Caco-2 (cell line): ENCODE results near the gene PNMA8B. TPM values are rescaled to one million over a fixed set of nuclear protein-coding genes. Genes with fewer than 3 reads are reported as not detected.

Source experiments
- Bru-seq: library from RNA; stranded (reverse); fragments of 400-500 nt; gene quantifications from one replicate; lab custom pipeline; 2021; lab: Mats Ljungman, UMichigan
- BruChase-seq, 2 experiments: library from RNA; stranded (reverse); fragments of 400-500 nt; gene quantifications; one replicate each; lab custom pipeline; 2021; lab: Mats Ljungman, UMichigan
- BruUV-seq: library from RNA; stranded (reverse); fragments of 400-500 nt; replicated peaks from 2 replicates; lab custom pipeline; 2021; lab: Mats Ljungman, UMichigan
- CTCF ChIA-PET: fragments of 300-600 bp; sonication (Branson Sonifier 250); formaldehyde crosslinking; loops from one replicate; lab custom pipeline; 2022; ENCODE audit warnings: antibody characterized with exemption; lab: Charles Lee
- POLR2A ChIA-PET: fragments of 300-600 bp; sonication (Branson Sonifier 250); formaldehyde crosslinking; loops from one replicate; lab custom pipeline; 2022; ENCODE audit warnings: antibody characterized with exemption; lab: Charles Lee
- DNase-seq, 2 experiments: peaks; one replicate each; pipeline versions ENCODE4 v3.0.0 to v3.0.0-alpha.2; 2020 to 2022
- H3K27me3 ChIP-seq: replicated peaks from 2 replicates; pipeline ENCODE4 v1.6.0; 2011; ENCODE audit warnings: low read length; ENCODE audit not compliant: control insufficient read depth, insufficient read depth
- H3K36me3 ChIP-seq: 2 replicates; pipeline ENCODE4 v1.5.1; 2011; ENCODE audit warnings: low read length; ENCODE audit not compliant: control insufficient read depth, insufficient read depth
- H3K4me1 ChIP-seq: fragments of 250-450 bp; sonication (Bioruptor Pico); 2 replicates; pipeline ENCODE4 v1.5.1; 2020; ENCODE audit warnings: mild to moderate bottlenecking
- H3K4me3 ChIP-seq: 2 replicates; pipeline ENCODE4 v1.5.1; 2011; ENCODE audit warnings: low read depth, mild to moderate bottlenecking, control low read depth, low read length
- H3K9me3 ChIP-seq: fragments of 250-450 bp; sonication (Bioruptor Pico); 2 replicates; pipeline ENCODE4 v1.5.1; 2020; ENCODE audit warnings: mild to moderate bottlenecking, moderate library complexity
- H3K27ac Mint-ChIP-seq: one replicate; pipeline ENCODE4 v1.8.0; 2022; ENCODE audit warnings: mixed read lengths; ENCODE audit not compliant: unreplicated experiment
- H3K27me3 Mint-ChIP-seq: one replicate; pipeline ENCODE4 v1.8.0; 2022; ENCODE audit warnings: mixed read lengths; ENCODE audit not compliant: insufficient read depth, unreplicated experiment
- H3K36me3 Mint-ChIP-seq: one replicate; pipeline ENCODE4 v1.8.0; 2022; ENCODE audit warnings: mild to moderate bottlenecking, mixed read lengths; ENCODE audit not compliant: insufficient read depth, unreplicated experiment
- H3K4me1 Mint-ChIP-seq: one replicate; pipeline ENCODE4 v1.8.0; 2022; ENCODE audit warnings: low read depth, mixed read lengths; ENCODE audit not compliant: unreplicated experiment
- H3K4me3 Mint-ChIP-seq: one replicate; pipeline ENCODE4 v1.8.0; 2022; ENCODE audit warnings: mild to moderate bottlenecking, moderate library complexity, mixed read lengths; ENCODE audit not compliant: unreplicated experiment
- H3K9me3 Mint-ChIP-seq: one replicate; pipeline ENCODE4 v1.8.0; 2022; ENCODE audit warnings: mixed read lengths; ENCODE audit not compliant: unreplicated experiment
- CTCF ChIP-seq, 2 experiments: fragments of 200-600 bp in 1 of 2; IDR thresholded peaks; 1 replicate in 1 of 2; 2 replicates in 1 of 2; pipeline versions ENCODE4 v1.5.1 to v1.8.0; 2011 to 2022; ENCODE audit warnings: antibody characterized with exemption in 1 of 2, control low read depth in 1 of 2, inconsistent platforms in 1 of 2, low read depth in 1 of 2, low read length in 1 of 2, mild to moderate bottlenecking in 1 of 2, moderate library complexity in 1 of 2; ENCODE audit not compliant: insufficient read depth in 1 of 2, severe bottlenecking in 1 of 2, unreplicated experiment in 1 of 2
- intact Hi-C: fragments of 100-400 bp; cut with micrococcal nuclease; formaldehyde crosslinking; loops from one replicate; pipeline ENCODE4 v1.10.0; 2022; ENCODE audit not compliant: unreplicated experiment
- long read RNA-seq: library from polyadenylated mRNA; stranded (forward); transcript quantifications from one replicate; pipeline ENCODE4 v2.0.0, GENCODE V29; 2022
- total RNA-seq: library from RNA; stranded (reverse); gene quantifications from 2 replicates; pipeline ENCODE4 v1.2.3, GENCODE V29; 2022

Gene PNMA8B
- total RNA-seq (0.11 TPM in 1 of 2 replicates, not detected in the other), Bru-seq, nascent RNA (percentile 11 among the genes with signal in this experiment), BruChase-seq, experiment 1, labeled RNA remaining after a 2-hour chase (not detected), BruChase-seq, experiment 2, labeled RNA remaining after a 6-hour chase (not detected)
- long read RNA-seq: 0 reads

- Mint-ChIP-seq H3K27me3 (no peaks in the 10 kb centered on the region), H3K4me1 (no peaks in the 10 kb centered on the region), H3K4me3 (no peak within 1 kb of the TSS), H3K36me3 (no peaks in the 10 kb centered on the region), H3K27ac (no peak within 1 kb of the TSS), H3K9me3 (no peaks in the 10 kb centered on the region)
- no TSS peak for BruUV-seq
- intact Hi-C loops: no loop called here
- Histone ChIP-seq H3K27me3 (no peaks in the 10 kb centered on the region), H3K36me3 (no peaks in the 10 kb centered on the region), H3K4me3 (no peak within 1 kb of the TSS), H3K4me1 (no peaks in the 10 kb centered on the region), H3K9me3 (no peaks in the 10 kb centered on the region)
- POLR2A ChIA-PET: no interaction called here
- peak in 1 of 2 experiments; percentile 19 for DNase-seq
- TF ChIP-seq CTCF (IDR thresholded peaks at IDR 0.05; ENCODE audit: insufficient read depth in 1 of 2, low read depth in 1 of 2, low read length in 1 of 2, severe bottlenecking in 1 of 2, unreplicated experiment in 1 of 2): no peak
- CTCF ChIA-PET: interaction anchor here (0.7 kb wide), 1 partner anchor 211 kb away, joined by 6 read pairs; no protein-coding TSS in a partner anchor
These were observed at the start of gene PNMA8B for GRCh38 chr19:46495786-46496099. Gene PNMA8B, minus strand, starts transcription at chr19:46495867. Its CDS starts 402 bp downstream, at chr19:46495465.

- Mint-ChIP-seq H3K4me1 (no peaks in the 10 kb centered on the region), H3K27me3 (peaks cover 3% of the 10 kb centered on the region), H3K36me3 (peaks cover 5% of the 10 kb centered on the region), H3K27ac (no peak overlapping the region), H3K9me3 (peaks cover 4% of the 10 kb centered on the region), H3K4me3 (no peak overlapping the region)
- Histone ChIP-seq H3K9me3 (peaks cover 10% of the 10 kb centered on the region), H3K4me1 (peaks cover 8% of the 10 kb centered on the region), H3K27me3 (no peaks in the 10 kb centered on the region), H3K36me3 (no peaks in the 10 kb centered on the region), H3K4me3 (no peak overlapping the region)
- no peak for TF ChIP-seq CTCF (IDR thresholded peaks at IDR 0.05; ENCODE audit: insufficient read depth in 1 of 2, low read depth in 1 of 2, low read length in 1 of 2, severe bottlenecking in 1 of 2, unreplicated experiment in 1 of 2)
- no peak for DNase-seq
- intact Hi-C loops: no loop called here
- CTCF ChIA-PET: interaction anchor here (1.0 to 2.5 kb wide), 3 partner anchors 15 to 117 kb away, joined by 3 to 19 read pairs (median 11); partner anchors contain the start of gene DACT3
- POLR2A ChIA-PET: no interaction called here
- no TSS peak for BruUV-seq
These were observed 49.0 kb upstream of the PNMA8B start for GRCh38 chr19:46544651-46545050.

- Histone ChIP-seq H3K9me3 (peaks cover 4% of the 10 kb centered on the region; the same call in 1 of the 2 replicates), H3K27me3 (no peaks in the 10 kb centered on the region), H3K36me3 (no peaks in the 10 kb centered on the region), H3K4me1 (peaks cover 8% of the 10 kb centered on the region), H3K4me3 (no peak overlapping the region)
- peak; percentile 75 to 94 for TF ChIP-seq CTCF (IDR thresholded peaks at IDR 0.05; ENCODE audit: insufficient read depth in 1 of 2, low read depth in 1 of 2, low read length in 1 of 2, severe bottlenecking in 1 of 2, unreplicated experiment in 1 of 2)
- Mint-ChIP-seq H3K27me3 (peaks cover 7% of the 10 kb centered on the region), H3K4me1 (no peaks in the 10 kb centered on the region), H3K27ac (no peak overlapping the region), H3K9me3 (no peaks in the 10 kb centered on the region), H3K4me3 (no peak overlapping the region), H3K36me3 (peaks cover 5% of the 10 kb centered on the region)
- intact Hi-C loops: loop anchor here (1.0 kb wide), 1 partner anchor 13 kb away; no protein-coding TSS in a partner anchor
- CTCF ChIA-PET: interaction anchor here (0.6 to 2.5 kb wide), 12 partner anchors 13 to 273 kb away, joined by 3 to 19 read pairs (median 4); partner anchors contain the start of genes DACT3 and PPP5C
- DNase-seq: peak; percentile 83 to 91
- POLR2A ChIA-PET: no interaction called here
- no TSS peak for BruUV-seq
These were observed 47.0 kb upstream of the PNMA8B start for GRCh38 chr19:46542428-46543230.
